Measurements from ENCODE around the gene ZFP57.

Gene ZFP57

DNA sequence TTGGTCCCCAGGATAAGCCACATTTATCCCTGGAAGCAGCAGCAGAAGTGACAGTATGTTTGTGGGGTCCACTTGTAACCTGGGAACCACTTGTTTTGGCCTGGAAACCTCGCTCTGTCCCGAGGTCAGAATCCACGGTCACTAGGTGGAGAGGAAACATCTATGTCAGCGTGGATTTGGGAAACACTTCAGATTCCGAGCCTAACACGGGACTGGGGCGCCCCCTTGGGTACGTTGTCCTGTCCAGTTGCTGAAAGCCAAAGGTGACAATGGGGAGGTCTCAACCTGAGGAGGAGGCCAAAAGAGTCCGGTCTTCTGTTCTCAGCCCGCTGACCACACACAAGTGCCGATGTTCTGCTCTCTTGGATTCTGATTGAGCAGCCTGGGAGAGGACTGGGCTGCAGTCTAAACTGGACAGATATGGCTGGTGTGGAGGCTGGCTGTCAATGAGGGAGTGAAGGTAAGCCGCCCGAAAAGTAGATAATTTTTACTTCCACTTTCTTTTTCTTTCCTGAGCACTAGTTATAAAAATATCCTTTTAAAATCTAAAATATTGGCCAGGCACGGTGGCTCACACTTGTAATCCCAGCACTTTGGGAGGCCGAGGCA lies 4.9 kb upstream of the ZFP57 start:
- TF ChIP-seq, protein P1, sequence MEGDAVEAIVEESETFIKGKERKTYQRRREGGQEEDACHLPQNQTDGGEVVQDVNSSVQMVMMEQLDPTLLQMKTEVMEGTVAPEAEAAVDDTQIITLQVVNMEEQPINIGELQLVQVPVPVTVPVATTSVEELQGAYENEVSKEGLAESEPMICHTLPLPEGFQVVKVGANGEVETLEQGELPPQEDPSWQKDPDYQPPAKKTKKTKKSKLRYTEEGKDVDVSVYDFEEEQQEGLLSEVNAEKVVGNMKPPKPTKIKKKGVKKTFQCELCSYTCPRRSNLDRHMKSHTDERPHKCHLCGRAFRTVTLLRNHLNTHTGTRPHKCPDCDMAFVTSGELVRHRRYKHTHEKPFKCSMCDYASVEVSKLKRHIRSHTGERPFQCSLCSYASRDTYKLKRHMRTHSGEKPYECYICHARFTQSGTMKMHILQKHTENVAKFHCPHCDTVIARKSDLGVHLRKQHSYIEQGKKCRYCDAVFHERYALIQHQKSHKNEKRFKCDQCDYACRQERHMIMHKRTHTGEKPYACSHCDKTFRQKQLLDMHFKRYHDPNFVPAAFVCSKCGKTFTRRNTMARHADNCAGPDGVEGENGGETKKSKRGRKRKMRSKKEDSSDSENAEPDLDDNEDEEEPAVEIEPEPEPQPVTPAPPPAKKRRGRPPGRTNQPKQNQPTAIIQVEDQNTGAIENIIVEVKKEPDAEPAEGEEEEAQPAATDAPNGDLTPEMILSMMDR (IDR thresholded peaks at IDR 0.05; ENCODE audit: low read depth, low read length), result no peak
- DNase-seq (ENCODE audit: extremely low read depth, low read depth), result no peak

DNA sequence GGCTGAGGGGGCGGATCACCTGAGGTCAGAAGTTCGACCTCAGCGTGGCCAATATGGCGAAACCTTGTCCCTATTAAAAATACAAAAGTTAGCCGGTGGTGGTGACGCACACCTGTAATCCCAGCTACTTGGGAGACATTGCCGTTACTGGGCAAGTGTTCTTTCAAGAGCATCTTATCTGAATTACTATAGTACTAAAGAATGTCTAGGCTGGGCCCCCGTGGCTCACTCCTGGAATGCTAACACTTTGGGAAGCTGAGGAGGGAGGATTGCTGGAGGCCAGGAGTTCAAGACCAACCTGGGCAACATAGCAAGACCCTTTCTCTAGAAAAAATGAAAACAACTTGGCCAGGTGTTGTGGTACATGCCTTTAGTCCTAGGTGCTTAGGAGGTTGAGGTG lies 859 bp upstream of the ZFP57 start:
- TF ChIP-seq, protein P1 (IDR thresholded peaks at IDR 0.05; ENCODE audit: low read depth, low read length), result no peak
- no peak for DNase-seq (ENCODE audit: extremely low read depth, low read depth)

DNA sequence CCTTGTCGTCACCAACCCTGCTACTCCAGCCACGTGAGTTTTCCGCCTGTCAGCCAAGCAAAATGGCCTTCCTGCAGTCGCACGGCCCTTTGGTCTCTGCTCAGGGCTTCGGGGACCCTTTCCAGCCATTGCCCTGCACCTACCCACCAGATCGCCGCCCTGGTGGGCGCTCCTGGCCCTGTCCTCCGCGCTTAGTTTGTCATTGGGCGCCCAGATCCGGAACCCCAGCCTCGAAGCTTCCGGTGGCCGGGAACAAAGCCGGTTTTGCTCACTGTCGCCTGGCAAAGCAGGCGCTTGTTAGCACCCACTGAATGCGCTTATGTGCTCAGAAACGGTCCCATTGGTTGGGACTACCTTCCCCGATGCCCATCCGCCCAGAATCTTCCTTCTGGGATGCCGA lies 536 bp downstream of the ZFP57 start:
- DNase-seq (ENCODE audit: extremely low read depth, low read depth), result no peak
- TF ChIP-seq, protein P1 (IDR thresholded peaks at IDR 0.05; ENCODE audit: low read depth, low read length), result no peak

DNA sequence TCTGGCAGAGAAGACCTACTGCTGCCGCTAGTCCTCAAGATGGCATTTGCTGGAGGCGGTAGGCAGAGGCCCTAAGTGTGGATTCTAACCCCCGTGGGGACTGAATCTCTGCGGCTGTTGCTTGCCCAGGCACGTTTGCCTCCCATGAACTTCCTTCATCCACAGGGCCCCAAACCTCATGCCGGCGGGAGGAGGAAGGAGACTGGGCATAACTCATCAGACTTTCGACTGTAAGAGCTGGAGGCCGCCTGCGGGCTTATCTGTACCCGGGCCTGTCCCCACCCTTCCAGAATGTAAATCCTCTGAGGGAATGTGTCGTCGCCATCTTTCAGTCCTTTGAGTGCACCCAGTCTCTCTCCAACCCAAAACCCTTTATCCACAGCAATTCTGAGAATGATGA lies 990 bp downstream of the ZFP57 start:
- TF ChIP-seq, protein P1 (IDR thresholded peaks at IDR 0.05; ENCODE audit: low read depth, low read length), result no peak
- DNase-seq (ENCODE audit: extremely low read depth, low read depth), result no peak

DNA sequence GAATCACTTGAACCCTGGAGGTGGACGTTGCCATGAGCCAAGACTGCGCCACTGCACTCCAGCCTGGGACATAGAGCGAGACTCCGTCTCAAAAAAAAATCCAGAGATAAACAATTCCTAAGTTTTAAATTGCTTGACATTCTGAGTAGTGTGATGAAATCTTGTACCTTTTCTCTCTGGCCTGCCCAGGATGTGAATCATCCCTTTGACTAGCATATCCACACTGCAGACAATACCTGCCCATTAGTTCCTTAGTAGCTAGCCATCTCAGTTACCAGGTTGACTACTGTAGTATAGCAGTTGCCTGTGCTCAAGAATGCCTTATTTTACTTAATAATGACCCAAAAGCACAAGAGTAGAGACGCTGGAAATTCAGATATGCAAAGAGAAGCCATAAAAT lies 2.8 kb downstream of the ZFP57 start:
- TF ChIP-seq, protein P1 (IDR thresholded peaks at IDR 0.05; ENCODE audit: low read depth, low read length), result no peak
- no peak for DNase-seq (ENCODE audit: extremely low read depth, low read depth)

DNA sequence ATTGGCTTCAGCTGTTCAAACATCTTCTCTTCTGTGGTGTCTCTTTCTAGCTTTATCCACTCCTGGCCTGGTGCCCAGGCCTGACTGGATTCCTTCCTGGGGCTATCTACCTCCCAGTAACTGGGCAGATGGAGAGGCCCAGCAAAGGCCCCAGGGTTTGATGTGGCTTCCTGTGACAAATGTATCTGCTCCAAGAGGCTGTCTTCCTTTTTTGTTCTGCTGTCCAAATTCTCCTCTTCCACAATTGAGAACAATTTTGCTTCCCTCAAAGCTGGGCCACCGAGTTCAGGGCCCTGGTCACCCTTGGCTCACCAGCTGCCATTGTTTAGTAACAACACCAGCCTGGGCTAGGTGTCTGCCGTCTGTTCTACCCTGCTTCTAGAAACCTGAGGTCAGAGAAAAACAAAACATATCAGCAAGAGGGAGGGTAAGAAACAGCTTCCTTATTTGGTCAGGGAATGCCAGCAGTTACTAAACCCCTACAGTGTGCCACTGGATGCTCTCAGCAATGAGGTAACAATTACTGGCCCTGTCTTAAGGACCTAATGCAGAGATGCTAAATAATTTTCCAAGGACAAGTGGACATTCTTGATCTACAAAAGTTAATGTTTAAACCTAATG lies 3.9 kb downstream of the ZFP57 start:
- DNase-seq (ENCODE audit: extremely low read depth, low read depth), result no peak

DNA sequence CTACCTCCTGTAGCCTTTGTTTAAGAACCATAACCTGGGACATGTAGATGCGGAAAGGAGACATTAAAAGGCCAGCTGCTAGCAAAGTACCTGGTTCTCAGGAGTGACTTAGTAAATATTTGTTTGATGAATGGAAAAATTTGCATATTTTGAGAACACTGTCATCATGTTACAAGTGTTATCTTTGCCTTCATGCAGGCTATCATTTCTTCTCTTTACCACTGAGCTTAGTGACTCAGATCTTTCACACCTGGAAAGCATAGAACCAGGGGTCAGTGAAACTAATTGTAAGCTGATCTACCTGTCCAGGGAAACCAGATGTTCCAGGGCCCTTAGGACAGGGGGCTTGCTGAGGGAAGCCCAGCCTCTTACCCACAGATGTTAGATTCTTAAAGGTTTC lies 5.4 kb downstream of the ZFP57 start:
- TF ChIP-seq, protein P1 (IDR thresholded peaks at IDR 0.05; ENCODE audit: low read depth, low read length), result no peak
- DNase-seq (ENCODE audit: extremely low read depth, low read depth), result no peak

More for the DNA sequence above, 3.9 kb downstream of the ZFP57 start:
- TF ChIP-seq, protein P1 (IDR thresholded peaks at IDR 0.05; ENCODE audit: low read depth, low read length), result no peak

Measured in AG09319 (cell line).